Psoas muscle (tissue), 8 donors: Measurements from ENCODE around the gene SPDL1. TPM values are rescaled to one million over a fixed set of nuclear protein-coding genes. Genes with fewer than 3 reads are reported as not detected.

Source experiments
- ATAC-seq, 4 donors: fragments of 200-7000 bp; cut with Tn5 transposase; one replicate each; pipeline ENCODE4 v1.9.1; 2020; ENCODE audit warnings: moderate library complexity in 3 of 4, mild to moderate bottlenecking in 2 of 4
- DNase-seq, 2 donors: peaks; one replicate each; pipeline ENCODE4 v3.0.0-alpha.2; 2020
- H3K27ac ChIP-seq: fragments of 200-600 bp; one replicate; pipeline ENCODE4 v1.8.0; 2022
- H3K27me3 ChIP-seq, 3 donors: fragments of 200-600 bp in 1 of 3; one replicate each; pipeline versions ENCODE4 v1.6.1 to v1.8.0; 2013 to 2022; ENCODE audit warnings: low read length in 2 of 3, mild to moderate bottlenecking in 2 of 3, moderate library complexity in 1 of 3; ENCODE audit not compliant: insufficient read depth in 3 of 3
- H3K36me3 ChIP-seq, 2 donors: fragments of 200-600 bp in 1 of 2; one replicate each; pipeline versions ENCODE4 v1.6.1 to v1.8.0; 2013 to 2022; ENCODE audit warnings: low read depth in 1 of 2, mild to moderate bottlenecking in 1 of 2, moderate library complexity in 1 of 2; ENCODE audit not compliant: insufficient read depth in 1 of 2
- H3K4me1 ChIP-seq: fragments of 200-600 bp; one replicate; pipeline ENCODE4 v1.8.0; 2022
- H3K4me3 ChIP-seq: fragments of 200-600 bp; one replicate; pipeline ENCODE4 v1.8.0; 2022; ENCODE audit warnings: mild to moderate bottlenecking
- H3K9me3 ChIP-seq: fragments of 200-600 bp; one replicate; pipeline ENCODE4 v1.8.0; 2022
- WGBS, 3 donors: extraction: QIAGEN DNeasy Blood & Tissue Kit; methylation state at CpG; one replicate each; pipeline versions ENCODE4 v1.1.6 to v1.1.7; 2013; 5-methylcytosine and 5-hydroxymethylcytosine counted together
- intact Hi-C, 2 donors: fragments of 100-400 bp; cut with DNase I; formaldehyde crosslinking; loops; one replicate each; pipeline versions ENCODE4 v1.11.0 to v1.14.2; 2022
- polyA plus RNA-seq, 3 donors: library from polyadenylated mRNA; stranded (reverse); fragments of 200-250 nt; gene quantifications; one replicate each; pipeline ENCODE4 v1.2.3, GENCODE V29; 2013
- total RNA-seq, 4 donors: library from RNA; stranded (reverse); fragmentation: NEBNext Ultra II Directional in 2 of 4; extraction: Animal tissue kit (Norgen Biotek cat#: 25700) in 2 of 4; gene quantifications; one replicate each; pipeline versions ENCODE4 v1.2.1 to v1.2.4, GENCODE V29; 2021 to 2023
- TF ChIP-seq, protein P1 (sequence below): fragments of 200-600 bp; IDR thresholded peaks from one replicate; pipeline ENCODE4 v1.8.0; 2022; ENCODE audit warnings: antibody characterized with exemption
- donor health status: healthy with polysubstance abuse.
- donor health status: DM: no; HTN: no; CAD: no; lungs with moderate emphysema.
- donor health status: Bipolar disorder and iron deficiency.
- donor health status: healthy.
- donor health status: DM: yes; HTN: yes; CAD: no.
- donor health status: DM: no; HTN: no; CAD: no.
- donor health status: DM: no; HTN: no; CAD: no.
- donor health status: DM: yes; HTN: yes; CAD: no.

SPDL1 gene
- total and polyA plus RNA-seq, 7 donors, result 1.7 to 6.3 (median 2.8) TPM

DNA sequence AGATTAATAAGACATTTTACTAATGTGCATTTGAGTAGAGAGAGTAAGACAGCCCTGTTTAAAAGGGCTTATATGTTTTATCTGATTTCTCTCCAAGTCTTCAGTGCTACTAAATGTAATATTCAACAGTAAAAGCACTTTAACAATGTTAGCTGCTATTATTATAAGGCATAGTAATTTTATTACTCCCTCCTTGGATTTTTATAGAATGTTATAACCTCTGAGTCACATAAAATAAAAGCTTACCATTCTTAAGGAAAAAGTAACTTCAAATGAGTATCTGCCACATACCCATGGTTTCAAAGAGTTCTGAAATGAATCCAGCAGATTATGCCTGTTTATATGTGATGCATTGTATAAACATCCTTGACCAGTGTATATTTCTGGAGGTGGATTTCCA is 19.0 kb downstream of the SPDL1 start:
- ATAC-seq (no peak), DNase-seq (no peak)
- peaks cover 0 to 68% of the 10 kb centered on the region in 2 donors for H3K36me3 ChIP-seq
- no peak overlapping the region for H3K27ac ChIP-seq
- H3K9me3 ChIP-seq, result no peaks in the 10 kb centered on the region
- no peaks in the 10 kb centered on the region for H3K4me1 ChIP-seq
- intact Hi-C loops, result no loop called here
- no peaks in the 10 kb centered on the region for H3K27me3 ChIP-seq
- TF ChIP-seq, protein P1, sequence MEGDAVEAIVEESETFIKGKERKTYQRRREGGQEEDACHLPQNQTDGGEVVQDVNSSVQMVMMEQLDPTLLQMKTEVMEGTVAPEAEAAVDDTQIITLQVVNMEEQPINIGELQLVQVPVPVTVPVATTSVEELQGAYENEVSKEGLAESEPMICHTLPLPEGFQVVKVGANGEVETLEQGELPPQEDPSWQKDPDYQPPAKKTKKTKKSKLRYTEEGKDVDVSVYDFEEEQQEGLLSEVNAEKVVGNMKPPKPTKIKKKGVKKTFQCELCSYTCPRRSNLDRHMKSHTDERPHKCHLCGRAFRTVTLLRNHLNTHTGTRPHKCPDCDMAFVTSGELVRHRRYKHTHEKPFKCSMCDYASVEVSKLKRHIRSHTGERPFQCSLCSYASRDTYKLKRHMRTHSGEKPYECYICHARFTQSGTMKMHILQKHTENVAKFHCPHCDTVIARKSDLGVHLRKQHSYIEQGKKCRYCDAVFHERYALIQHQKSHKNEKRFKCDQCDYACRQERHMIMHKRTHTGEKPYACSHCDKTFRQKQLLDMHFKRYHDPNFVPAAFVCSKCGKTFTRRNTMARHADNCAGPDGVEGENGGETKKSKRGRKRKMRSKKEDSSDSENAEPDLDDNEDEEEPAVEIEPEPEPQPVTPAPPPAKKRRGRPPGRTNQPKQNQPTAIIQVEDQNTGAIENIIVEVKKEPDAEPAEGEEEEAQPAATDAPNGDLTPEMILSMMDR, result no peak
- no peak overlapping the region for H3K4me3 ChIP-seq

DNA sequence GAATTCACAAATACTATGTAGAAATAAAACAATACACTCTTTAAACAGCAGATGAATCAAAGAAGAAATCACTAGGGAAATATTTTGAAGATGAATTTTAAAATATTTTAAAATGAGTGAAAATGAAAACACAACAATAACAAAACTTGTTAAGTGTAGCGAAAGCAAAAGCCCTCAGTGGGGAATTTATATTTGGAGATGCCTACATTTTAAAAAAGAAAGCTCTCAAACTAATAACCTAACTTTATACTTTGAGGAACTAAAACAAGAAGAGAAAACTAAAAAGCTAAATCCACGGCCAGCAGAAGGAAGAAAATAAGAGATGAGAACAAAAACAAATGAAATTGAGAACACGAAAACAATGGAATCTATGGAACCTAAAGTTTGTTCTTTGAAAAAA is 22.7 kb downstream of the SPDL1 start:
- no peak for DNase-seq
- 95 to 96% (median 95%) methylated on average over 3 of the region's 3 CpGs for WGBS, 3 donors
- TF ChIP-seq, protein P1, result no peak

GRCh38 chr5:169607882-169608281 is 24.3 kb downstream of the SPDL1 start:
- WGBS, 3 donors, result 89 to 90% (median 89%) methylated on average over 2 of the region's 2 CpGs
- intact Hi-C loops, result no loop called here
- no peak for ATAC-seq
- DNase-seq, result no peak
- H3K4me3 ChIP-seq, result no peak overlapping the region
- H3K27me3 ChIP-seq, result no peaks in the 10 kb centered on the region
- no peaks in the 10 kb centered on the region for H3K4me1 ChIP-seq
- TF ChIP-seq, protein P1, result no peak
- H3K9me3 ChIP-seq, result peaks cover 7% of the 10 kb centered on the region
- peaks cover 0 to 15% of the 10 kb centered on the region in 2 donors for H3K36me3 ChIP-seq
- H3K27ac ChIP-seq, result no peak overlapping the region

More for the DNA sequence above, 22.7 kb downstream of the SPDL1 start:
- Histone ChIP-seq H3K4me1 (no peaks in the 10 kb centered on the region), H3K27me3 (no peaks in the 10 kb centered on the region), H3K4me3 (no peak overlapping the region), H3K36me3 (peaks cover 0 to 31% of the 10 kb centered on the region in 2 donors), H3K9me3 (peaks cover 7% of the 10 kb centered on the region), H3K27ac (no peak overlapping the region)
- no peak for ATAC-seq
- intact Hi-C loops, result no loop called here

GRCh38 chr5:169609716-169610115 is 26.1 kb downstream of the SPDL1 start:
- intact Hi-C loops, result no loop called here
- H3K27me3 ChIP-seq, result no peaks in the 10 kb centered on the region
- ATAC-seq (no peak), DNase-seq (no peak)
- H3K4me3 ChIP-seq, result no peak overlapping the region
- TF ChIP-seq, protein P1, result no peak
- WGBS, 3 donors, result 69 to 73% (median 70%) methylated on average over 3 of the region's 3 CpGs
- peaks cover 7% of the 10 kb centered on the region for H3K9me3 ChIP-seq
- no peaks in the 10 kb centered on the region for H3K36me3 ChIP-seq
- no peak overlapping the region for H3K27ac ChIP-seq
- no peaks in the 10 kb centered on the region for H3K4me1 ChIP-seq

GRCh38 chr5:169610606-169611005 is 27.0 kb downstream of the SPDL1 start:
- no peak for ATAC-seq
- H3K4me3 ChIP-seq, result no peak overlapping the region
- intact Hi-C loops, result no loop called here
- H3K4me1 ChIP-seq, result no peaks in the 10 kb centered on the region
- 75 to 81% (median 75%) methylated on average over 4 of the region's 4 CpGs for WGBS, 3 donors
- TF ChIP-seq, protein P1, result no peak
- H3K27ac ChIP-seq, result no peak overlapping the region
- H3K9me3 ChIP-seq, result peaks cover 7% of the 10 kb centered on the region
- H3K36me3 ChIP-seq, result no peaks in the 10 kb centered on the region
- no peaks in the 10 kb centered on the region for H3K27me3 ChIP-seq
- no peak for DNase-seq
